WERI-Rb-1 (cell line): ENCODE results near the gene SYPL2.
A peak's percentile ranks its signal among the peaks of the same experiment; 100 is the strongest.

Experiments used
- DNase-seq: peaks from one replicate; pipeline ENCODE4 v3.0.0-alpha.2; 2020
- H3K27ac ChIP-seq: fragments of 250-450 bp; sonication (Bioruptor Pico); 2 replicates; pipeline ENCODE4 v1.5.1; 2020; ENCODE audit warnings: mild to moderate bottlenecking, moderate library complexity
- H3K27me3 ChIP-seq: fragments of 250-450 bp; sonication (Bioruptor Pico); 2 replicates; pipeline ENCODE4 v1.5.1; 2021; ENCODE audit warnings: mild to moderate bottlenecking, low read depth, moderate library complexity; ENCODE audit not compliant: insufficient read depth, severe bottlenecking
- H3K36me3 ChIP-seq: fragments of 250-450 bp; sonication (Bioruptor Pico); 2 replicates; pipeline ENCODE4 v1.5.1; 2020; ENCODE audit warnings: mild to moderate bottlenecking, moderate library complexity
- H3K4me3 ChIP-seq: 2 replicates; pipeline ENCODE4 v1.5.1; 2011; ENCODE audit warnings: low read depth, mild to moderate bottlenecking, control low read depth, low read length
- H3K9me3 ChIP-seq: fragments of 250-450 bp; sonication (Bioruptor Pico); 2 replicates; pipeline ENCODE4 v1.5.1; 2021; ENCODE audit warnings: mild to moderate bottlenecking, moderate library complexity; ENCODE audit not compliant: severe bottlenecking
- CTCF ChIP-seq: IDR thresholded peaks from 2 replicates; pipeline ENCODE4 v1.5.1; 2011; ENCODE audit warnings: low read depth, mild to moderate bottlenecking, control low read depth, inconsistent platforms, low read length

SYPL2 gene

DNA sequence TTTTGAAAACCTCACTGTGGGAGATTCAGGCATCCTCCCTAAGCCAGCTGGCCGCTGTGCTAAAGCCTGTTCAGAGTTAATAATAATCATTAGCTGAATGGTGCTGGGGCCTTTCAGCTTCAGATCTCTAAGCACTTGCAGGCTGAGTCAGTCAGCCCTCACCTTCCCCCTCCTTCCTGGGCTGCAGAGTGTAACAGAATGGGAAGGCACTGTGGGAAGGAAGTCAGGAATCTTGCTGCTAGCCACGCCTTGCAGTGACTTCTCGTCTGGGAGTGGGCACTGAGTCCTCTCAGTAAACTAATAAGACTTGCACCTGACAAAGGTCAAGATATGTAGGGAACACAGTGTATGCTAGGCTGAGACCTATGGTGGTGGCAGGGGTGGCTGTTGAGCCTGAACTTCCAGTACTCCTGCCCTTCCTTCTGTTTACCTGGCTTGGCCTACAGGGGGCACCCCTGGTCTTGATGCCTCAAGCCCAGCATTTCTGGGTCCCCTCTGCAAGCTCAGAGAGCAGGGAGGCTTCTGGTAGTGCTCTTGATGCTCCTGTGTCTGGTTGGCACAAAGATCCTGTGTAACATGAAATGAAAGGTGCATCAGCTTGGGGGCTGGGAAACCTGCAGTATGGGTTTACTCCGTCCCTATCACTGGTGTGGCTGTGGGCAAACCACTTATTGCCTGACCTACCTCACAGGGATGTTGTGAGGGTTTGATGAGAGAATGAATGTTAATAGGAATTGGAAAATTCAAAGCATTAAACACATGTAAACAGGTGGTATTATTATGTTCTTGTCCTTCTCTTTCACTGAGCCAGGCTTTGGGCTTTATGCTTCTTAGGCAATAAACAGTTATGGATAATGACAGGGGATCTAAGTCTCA lies 33.6 kb downstream of the SYPL2 start:
- H3K9me3 ChIP-seq, result no peaks in the 10 kb centered on the region
- peak; percentile 82 for DNase-seq
- TF ChIP-seq CTCF, result peak; percentile 82
- no peaks in the 10 kb centered on the region for H3K27me3 ChIP-seq
- H3K27ac ChIP-seq, result peak overlapping the region; percentile 41
- H3K36me3 ChIP-seq, result peaks cover 20% of the 10 kb centered on the region
- H3K4me3 ChIP-seq, result no peak overlapping the region

- TF ChIP-seq CTCF, result no peak
- Histone ChIP-seq H3K27ac (0 out of 2 replicates have a peak overlapping the region, but pooled peaks have one; percentile 7), H3K9me3 (no peaks in the 10 kb centered on the region), H3K27me3 (no peaks in the 10 kb centered on the region), H3K36me3 (peaks cover 17% of the 10 kb centered on the region), H3K4me3 (no peak overlapping the region)
- no peak for DNase-seq
Observed at GRCh38 chr1:109500941-109501381, 34.6 kb downstream of the SYPL2 start.

- TF ChIP-seq CTCF, result no peak
- no peaks in the 10 kb centered on the region for H3K9me3 ChIP-seq
- no peak for DNase-seq
- no peak overlapping the region for H3K27ac ChIP-seq
- H3K36me3 ChIP-seq, result peaks cover 10% of the 10 kb centered on the region; the same call in 1 of the 2 replicates
- no peak overlapping the region for H3K4me3 ChIP-seq
- H3K27me3 ChIP-seq, result no peaks in the 10 kb centered on the region
Observed at GRCh38 chr1:109501644-109502363, 35.5 kb downstream of the SYPL2 start.

- no peak for DNase-seq
- no peaks in the 10 kb centered on the region for H3K27me3 ChIP-seq
- H3K4me3 ChIP-seq, result no peak overlapping the region
- peaks cover 10% of the 10 kb centered on the region for H3K36me3 ChIP-seq
- no peaks in the 10 kb centered on the region for H3K9me3 ChIP-seq
- TF ChIP-seq CTCF, result no peak
- no peak overlapping the region for H3K27ac ChIP-seq
Observed at GRCh38 chr1:109502364-109502851, 36.1 kb downstream of the SYPL2 start.

GRCh38 chr1:109503935-109504334 lies 37.6 kb downstream of the SYPL2 start:
- TF ChIP-seq CTCF, result no peak
- H3K4me3 ChIP-seq, result no peak overlapping the region
- H3K36me3 ChIP-seq, result peaks cover 18% of the 10 kb centered on the region
- H3K9me3 ChIP-seq, result no peaks in the 10 kb centered on the region
- H3K27ac ChIP-seq, result no peak overlapping the region
- H3K27me3 ChIP-seq, result no peaks in the 10 kb centered on the region
- no peak for DNase-seq
